CD4-positive, alpha-beta T cell treated with Interleukin-6 for 4 hours (primary cell): Measurements from ENCODE around the gene SIGLEC7.
A peak's percentile ranks its signal among the peaks of the same experiment; 100 is the strongest.

Experiments
- DNase-seq: peaks from one replicate; pipeline ENCODE4 v3.0.0-alpha.2; 2020; ENCODE audit warnings: mixed read lengths

The SIGLEC7 gene

DNA sequence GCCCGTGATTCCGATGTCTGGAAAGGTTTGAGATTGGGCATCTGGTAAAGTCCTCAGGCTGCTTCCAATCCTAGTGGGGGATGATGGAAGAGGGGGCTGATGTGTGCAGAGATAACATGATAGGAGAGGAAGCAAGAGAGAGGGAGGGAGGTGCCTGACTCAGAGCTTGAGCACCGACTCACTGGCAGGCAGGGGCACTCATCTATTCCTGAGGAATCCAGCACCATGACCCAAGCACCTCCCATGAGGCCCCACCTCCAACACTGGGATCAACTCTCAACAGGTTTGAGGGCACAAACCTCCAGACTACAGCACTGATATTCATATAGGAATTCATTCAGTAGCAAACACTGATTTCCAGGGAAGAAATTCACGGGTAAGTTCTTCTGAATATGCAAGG is 23.0 kb upstream of the SIGLEC7 start:
- DNase-seq, result no peak

DNA sequence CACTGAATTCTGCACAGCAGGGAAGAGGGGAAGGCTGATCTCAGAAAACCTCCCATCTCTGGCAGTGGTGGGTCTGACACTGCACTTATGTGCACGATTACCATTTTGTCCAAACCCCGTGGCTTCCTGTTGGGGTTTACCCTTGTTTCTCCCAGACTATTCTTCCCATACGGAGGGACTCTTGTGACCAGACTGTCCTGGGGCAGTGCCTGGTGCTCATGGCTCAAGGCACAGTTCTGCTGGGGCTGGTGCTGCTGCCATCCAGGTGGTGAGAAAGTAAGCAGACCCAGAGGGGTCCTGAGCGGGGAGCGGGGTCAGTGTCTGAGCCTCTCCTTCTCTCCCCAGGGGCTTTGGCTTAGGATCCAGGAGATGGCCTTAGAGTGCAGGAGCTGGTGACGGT is 22.5 kb upstream of the SIGLEC7 start:
- no peak for DNase-seq

DNA sequence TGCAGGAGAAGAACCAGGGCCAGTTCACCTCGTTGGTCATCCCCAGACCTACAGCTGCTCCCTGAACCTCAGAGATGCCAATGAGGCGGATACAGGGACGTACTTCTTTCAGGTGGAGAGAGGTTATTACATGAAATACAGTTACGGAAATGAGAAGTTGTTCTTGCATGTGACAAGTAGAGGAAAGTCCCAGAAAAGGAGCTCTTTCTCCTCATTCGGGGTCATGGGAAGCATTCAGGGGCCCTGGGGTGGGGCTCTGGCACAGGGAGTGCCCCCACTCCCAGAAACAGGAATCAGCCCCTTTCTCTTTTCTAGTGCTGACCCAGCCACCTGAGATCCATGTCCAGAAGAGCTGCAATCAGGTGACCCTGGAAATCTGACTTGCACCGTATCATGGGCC is 21.9 kb upstream of the SIGLEC7 start:
- DNase-seq, result no peak

DNA sequence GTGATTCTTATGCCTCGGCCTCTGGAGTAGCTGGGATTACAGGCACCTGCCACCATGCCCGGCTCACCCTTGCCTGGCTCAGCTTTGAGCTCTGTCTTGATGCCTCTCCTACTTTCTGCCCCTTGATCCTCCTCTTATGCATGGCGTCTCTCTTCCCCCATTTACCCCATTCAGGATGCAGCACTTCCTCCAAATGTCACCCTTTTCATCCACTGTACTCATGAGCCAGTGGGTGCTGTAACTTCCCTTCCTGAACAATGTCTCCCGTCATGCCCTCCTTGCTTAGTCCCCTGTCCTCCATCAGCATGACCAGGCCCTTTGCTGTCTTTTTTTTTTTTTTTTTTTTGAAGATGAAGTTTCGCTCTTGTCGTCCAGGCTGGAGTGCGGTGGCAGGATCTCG is 20.8 kb upstream of the SIGLEC7 start:
- no peak for DNase-seq

DNA sequence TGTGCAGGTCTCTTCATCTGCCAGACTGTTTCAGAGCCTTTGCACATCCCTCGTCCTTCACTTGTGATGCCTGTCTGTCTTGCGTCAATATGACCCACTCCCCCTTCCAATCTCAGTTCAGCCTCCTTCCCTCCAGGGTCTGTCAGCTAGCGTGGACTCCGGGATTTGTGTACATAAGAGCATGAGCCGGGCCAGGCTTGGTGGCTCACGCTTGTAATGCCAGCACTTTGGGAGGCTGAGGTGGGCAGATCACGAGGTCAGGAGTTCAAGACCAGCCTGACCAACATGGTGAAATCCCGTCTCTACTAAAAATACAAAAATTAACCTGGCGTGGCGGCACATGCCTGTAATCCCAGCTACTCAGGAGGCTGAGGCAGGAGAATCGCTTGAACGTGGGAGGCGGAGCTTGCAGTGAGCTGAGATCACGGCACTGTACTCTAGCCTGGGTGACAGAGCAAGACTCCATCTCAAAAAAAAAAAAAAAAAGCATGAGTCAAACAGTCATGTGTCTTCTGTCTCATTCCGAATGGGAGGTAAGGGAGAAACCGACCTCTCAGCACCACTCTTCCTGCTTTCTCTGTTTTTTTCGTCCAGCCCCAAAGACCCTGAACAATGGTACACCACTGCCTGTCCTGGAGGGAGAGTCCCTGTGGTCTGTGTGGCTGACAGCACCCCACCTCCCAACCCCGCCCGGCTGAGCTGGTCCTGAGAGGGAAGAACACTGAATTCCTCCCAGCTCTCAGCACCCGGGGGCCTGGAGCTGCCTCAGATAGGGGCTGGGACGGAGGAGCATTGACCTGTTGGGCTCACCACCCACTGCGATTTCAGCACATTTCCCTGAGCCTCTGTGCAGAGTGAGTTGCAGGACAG is 19.8 kb upstream of the SIGLEC7 start:
- no peak for DNase-seq

DNA sequence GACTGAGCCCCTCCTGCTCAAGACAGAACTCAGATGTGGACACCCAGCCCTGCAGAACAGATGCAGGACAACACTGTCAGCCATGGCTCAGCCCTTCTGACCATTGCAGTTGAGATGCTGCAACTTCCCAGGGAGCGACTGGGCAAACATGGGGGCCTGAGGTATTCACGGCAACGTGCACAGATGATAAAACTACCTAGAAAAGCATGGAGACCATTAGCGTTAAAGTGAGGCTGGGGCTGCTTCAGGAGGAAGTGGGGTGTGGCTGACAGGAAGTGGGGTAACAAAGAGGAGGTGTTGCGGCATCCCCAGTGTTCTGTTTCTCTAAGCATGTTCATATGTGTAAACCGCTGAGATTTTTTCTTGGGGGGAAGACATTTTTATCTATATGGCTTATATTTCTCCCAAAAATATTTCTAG is 18.7 kb upstream of the SIGLEC7 start:
- DNase-seq, result peak; percentile 69

DNA sequence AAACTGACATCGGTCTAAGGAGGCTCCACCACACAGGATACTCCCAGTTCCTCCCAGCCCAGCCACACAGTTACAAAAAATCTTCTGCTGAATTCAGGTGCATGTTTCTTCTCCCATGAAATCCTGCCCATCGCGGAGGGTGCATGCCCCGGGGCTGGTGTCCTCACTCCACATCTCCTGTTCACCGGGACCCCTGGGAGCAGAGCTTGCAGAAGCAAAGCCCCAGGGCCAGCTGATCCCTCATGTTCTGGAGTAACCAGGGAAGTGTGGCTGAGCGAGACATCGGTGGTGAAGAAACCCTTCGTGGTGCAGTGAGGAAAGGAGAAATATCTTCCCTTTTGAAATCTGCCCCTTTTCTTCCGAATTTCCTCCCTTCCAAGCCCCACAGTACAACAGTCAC is 18.3 kb upstream of the SIGLEC7 start:
- DNase-seq, result no peak

DNA sequence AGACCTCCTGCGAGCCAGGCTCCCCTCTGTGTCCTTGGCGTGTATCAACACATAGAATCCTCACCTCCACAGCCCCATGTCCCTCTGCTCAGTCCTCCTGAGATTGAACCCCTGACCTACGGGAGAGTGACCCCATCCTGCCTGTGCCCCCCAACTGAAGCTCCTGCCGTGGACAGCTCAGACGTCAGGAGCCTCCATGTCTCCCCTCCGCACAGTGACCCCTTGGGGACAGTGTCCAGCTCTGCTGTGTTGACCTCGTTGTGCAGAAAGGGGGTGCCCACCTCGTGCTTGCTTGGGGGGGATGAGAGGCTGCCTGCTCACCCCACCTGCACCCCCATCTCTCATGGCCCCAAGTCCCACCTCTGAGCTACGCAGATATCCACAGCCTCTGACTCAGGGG is 17.9 kb upstream of the SIGLEC7 start:
- no peak for DNase-seq

DNA sequence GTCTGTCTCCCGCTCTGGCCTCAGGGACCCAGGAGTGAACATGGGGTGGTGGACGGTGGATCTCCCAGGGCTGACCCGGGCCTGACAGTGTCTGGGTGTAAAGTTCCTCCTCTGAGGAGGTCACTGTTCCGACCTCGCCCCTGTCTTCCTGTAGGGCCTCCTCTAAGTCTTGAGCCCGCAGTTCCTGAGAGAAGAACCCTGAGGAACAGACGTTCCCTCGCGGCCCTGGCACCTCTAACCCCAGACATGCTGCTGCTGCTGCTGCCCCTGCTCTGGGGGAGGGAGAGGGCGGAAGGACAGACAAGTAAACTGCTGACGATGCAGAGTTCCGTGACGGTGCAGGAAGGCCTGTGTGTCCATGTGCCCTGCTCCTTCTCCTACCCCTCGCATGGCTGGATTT is 17.4 kb upstream of the SIGLEC7 start, which contains the start of gene SIGLEC9:
TSS of gene SIGLEC9 (plus strand) at position 178 of the 400 bp plus-strand sequence. CDS start at position 247, 69 bp downstream.
- DNase-seq, result no peak

DNA sequence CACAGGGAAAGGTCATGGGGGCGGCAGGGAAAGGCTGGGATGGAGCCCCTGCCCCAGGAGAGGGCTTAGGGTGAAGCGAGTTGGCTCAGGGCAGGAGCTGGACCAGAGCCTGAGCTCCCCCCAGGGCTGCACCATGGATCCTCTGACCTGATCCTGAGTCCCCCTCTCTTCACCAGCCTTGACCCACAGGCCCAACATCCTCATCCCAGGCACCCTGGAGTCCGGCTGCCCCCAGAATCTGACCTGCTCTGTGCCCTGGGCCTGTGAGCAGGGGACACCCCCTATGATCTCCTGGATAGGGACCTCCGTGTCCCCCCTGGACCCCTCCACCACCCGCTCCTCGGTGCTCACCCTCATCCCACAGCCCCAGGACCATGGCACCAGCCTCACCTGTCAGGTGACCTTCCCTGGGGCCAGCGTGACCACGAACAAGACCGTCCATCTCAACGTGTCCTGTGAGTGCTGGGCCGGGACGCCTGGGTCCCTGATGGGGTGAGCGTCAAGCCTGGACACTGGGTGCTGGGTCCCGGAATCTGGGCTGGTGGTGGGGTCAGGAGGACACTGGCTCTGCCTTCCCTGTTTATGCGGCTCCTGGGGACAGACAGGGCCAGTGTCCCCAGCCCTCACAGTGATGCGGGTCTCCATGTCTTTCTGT is 16.6 kb upstream of the SIGLEC7 start:
- DNase-seq, result no peak

DNA sequence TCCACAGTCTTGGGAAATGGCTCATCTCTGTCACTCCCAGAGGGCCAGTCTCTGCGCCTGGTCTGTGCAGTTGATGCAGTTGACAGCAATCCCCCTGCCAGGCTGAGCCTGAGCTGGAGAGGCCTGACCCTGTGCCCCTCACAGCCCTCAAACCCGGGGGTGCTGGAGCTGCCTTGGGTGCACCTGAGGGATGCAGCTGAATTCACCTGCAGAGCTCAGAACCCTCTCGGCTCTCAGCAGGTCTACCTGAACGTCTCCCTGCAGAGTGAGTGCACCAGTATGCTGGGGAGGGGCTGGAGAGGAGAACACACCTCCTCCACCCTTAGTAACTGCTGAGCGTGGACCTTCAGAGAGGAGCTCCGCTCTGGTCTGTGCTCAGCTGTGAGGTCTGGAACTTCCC is 15.1 kb upstream of the SIGLEC7 start:
- no peak for DNase-seq

DNA sequence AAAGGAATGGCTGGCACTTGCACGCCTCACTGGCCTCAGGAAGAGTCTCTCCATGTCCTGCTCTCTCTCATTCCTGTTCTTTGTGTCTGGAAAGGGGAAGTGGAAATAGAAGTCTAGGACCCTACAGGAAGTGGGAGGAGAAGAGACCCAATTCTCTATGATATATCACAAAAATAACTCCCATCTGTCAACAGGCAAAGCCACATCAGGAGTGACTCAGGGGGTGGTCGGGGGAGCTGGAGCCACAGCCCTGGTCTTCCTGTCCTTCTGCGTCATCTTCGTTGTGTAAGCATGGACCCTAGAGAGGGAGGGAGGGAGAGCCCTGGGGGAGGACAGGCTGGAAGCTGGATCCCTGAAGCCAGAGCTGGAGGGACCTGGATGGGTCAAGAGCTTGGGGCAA is 14.3 kb upstream of the SIGLEC7 start:
- peak; percentile 44 for DNase-seq

DNA sequence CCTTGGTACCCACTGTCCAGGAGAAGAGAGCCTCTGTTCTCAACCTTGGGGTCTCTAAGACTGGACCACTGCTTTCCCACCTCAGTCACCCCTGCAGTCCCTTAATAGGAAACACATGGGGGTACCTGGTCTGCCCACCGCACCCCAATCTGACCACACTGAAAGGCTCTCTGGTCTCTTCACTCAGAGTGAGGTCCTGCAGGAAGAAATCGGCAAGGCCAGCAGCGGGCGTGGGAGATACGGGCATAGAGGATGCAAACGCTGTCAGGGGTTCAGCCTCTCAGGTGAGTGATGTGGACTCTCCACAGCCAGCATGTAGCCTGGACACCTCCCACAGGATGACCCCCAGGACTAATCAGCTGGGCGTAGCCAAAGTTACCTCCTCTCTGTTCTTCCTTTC is 13.9 kb upstream of the SIGLEC7 start:
- DNase-seq, result no peak

DNA sequence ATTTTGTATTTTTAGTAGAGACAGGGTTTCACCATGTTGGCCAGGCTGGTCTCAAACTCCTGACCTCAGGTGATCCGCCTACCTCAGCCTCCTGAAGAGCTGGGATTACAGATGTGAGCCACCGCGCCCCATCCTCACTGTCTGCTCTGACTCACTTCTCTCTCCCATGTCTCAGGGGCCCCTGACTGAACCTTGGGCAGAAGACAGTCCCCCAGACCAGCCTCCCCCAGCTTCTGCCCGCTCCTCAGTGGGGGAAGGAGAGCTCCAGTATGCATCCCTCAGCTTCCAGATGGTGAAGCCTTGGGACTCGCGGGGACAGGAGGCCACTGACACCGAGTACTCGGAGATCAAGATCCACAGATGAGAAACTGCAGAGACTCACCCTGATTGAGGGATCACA is 12.4 kb upstream of the SIGLEC7 start:
- no peak for DNase-seq

DNA sequence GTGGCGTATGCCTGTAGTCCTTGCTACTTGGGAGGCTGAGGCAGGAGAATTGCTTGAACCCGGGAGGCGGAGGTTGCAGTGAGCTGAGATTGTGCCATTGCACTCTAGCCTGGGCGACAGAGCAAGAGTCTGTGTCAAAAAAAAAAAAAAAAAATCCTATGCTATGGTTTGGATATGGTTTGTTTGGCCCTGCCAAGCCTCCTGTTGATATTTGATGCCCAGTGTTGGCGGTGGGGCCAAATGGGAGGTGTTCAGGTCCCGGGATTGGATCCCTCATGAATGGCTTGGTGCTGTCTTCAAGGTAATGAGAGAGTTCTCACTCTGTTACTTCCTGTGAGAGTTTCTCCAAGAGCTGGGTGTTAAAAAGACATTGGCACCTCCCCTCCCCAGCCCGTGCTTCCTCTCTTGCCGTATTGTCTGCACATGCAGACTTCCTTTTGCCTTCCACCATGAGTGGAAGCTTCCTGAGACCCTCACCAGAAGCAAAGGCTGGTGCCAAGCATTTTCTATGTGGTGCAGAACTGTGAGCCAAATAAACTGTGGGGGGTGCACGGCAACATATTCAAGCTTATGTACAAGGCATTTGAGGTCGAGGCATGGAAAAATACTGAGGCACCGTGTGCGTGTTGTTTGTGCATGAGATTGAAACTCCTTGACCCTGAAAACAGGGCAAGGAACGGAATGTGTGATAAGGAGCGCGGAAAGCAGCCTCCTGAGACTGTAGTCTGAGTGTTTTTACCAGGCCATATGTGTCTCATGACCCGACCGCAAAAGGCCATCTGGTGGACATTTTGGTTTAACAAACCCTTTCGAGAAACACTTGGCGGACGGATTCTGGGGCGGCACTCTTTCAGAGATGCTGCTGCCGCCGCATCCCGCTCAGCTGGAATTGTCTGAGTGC is 10.1 kb upstream of the SIGLEC7 start:
- DNase-seq, result peak; percentile 71

DNA sequence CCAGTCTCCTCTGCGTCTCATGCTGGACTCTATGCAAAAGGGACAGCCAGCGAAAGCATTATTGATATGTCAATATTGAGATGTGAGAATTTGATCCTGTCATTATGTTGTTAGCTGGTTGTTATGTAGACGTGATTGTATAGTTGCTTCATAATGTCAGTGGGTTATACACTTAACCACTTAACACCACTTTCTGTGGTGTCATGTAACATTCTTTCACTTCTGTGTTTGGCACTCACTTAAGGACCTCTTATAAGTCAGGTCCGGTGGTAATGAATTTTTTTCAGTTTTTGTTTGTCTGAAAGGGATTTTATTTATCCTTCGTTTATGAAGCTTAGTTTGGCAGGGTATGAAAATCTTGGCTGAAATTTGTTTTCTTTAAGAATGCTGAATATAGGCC is 7.1 kb upstream of the SIGLEC7 start:
- no peak for DNase-seq

DNA sequence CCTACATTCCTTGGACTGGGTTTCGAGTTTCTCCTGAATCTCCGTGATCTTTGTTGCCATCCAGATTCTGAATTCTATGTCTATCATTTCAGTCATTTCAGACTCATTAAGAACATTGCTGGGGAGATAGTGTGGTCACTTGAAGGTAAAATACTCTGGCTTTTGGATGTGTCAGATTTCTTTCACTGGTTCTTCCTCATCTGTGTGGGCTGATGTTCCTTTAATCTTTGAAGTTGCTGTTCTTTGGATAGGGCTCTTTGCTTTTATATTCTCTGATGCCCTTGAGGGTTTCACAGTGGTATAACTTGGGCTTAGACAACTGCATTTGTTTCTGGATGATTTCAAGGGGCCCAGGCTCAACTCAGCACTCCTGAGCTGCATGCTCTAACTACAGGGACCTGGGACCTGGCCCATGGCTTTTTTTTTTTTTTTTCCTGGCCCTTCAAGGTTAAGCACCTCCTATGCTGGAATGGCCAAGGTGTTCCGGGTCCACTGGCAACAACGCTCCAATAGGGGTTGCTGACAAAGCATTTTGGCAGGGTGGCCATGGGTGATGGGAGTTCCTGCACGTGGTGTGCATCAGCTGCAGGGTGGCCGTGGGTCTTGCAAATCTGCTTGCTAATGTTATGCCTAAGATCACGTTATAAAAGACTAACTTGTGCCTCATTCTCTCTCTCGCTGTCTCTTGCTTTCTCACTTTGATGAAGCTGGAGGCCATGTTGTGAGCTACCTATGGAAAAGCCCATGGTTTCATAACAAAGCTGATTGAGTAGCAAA is 5.9 kb upstream of the SIGLEC7 start:
- DNase-seq, result no peak

DNA sequence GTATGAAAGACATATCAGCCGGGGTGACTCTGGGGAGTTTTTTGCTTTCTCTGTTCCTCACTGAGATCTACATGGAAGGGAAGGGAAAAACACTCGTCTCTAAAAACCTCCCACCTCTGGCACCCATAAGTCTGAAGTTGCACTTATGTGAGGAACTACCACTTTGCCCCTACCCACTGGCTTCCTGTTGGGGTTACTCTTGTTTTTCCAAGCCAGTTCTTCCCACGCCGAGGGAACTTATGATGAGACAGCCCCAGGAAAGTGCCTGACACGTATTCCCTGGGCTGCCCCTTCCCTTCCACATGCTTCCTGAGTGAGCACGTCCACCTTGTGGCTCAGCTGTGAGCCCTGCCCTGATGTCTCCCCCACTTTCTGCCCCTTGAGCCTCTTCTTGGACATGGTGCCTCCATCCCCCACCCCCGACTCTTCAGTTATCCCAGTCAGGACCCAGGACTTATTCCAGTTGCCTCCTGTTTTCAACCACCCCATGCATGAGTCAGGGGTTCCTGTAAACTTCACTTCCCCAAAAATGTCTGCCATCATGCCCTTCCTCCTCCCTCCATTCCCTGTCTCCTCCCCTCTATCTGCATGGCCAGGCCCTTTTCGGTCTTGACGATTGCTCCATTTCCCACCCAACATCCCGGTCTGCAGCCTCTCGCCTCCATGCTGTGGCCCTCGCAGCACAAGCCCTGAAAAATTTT is 5.1 kb upstream of the SIGLEC7 start:
- DNase-seq, result peak; percentile 34

DNA sequence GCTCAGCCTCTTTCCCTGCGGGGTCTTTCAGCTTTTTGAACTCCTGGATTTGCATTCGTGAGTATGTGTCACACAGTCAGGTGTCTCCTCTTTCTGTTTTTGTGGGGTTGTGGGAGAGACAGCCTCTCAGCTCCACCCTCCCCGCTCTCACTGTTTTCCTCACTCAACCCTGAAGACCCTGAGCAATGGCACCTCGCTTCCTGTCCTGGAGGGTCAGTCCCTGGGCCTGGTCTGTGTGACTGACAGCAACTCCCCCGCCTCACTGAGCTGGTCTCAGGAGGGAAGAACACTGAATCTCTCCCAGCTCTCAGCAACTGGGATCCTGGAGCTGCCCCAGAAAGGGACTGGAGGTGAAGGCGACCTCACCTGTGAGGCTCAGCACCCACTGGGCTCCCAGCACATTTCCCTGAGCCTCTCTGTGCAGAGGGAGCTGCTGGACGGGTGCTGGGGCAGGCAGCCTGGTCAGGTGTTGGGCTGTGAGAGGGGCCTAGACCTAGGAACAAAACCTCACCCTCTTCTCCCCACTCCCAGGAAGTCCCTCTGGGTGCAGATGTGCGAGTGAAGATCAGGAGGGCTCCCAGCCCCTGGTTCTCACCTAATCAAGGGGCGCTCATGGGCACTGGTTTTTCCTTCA is 4.2 kb upstream of the SIGLEC7 start:
- no peak for DNase-seq

DNA sequence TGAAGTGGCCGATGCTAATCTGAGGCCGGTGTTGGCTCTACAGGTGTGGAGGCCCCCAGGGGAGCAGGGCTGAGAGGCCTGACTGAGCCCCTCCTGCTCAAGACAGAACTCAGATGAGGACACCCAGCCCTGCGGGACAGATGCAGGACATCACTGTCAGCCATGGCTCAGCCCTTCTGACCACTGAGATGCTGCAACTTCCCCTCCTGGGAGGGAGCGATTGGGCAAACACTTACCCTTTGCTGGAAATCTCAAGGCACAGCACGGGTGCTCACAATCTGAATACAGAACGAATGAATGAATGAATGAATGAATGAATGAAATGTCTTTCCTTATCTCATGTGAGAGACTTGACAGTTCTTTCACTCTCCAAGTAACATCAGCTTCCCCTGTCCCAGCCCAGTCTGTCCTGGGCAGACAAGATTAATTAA is 3.5 kb upstream of the SIGLEC7 start:
- DNase-seq, result no peak

DNA sequence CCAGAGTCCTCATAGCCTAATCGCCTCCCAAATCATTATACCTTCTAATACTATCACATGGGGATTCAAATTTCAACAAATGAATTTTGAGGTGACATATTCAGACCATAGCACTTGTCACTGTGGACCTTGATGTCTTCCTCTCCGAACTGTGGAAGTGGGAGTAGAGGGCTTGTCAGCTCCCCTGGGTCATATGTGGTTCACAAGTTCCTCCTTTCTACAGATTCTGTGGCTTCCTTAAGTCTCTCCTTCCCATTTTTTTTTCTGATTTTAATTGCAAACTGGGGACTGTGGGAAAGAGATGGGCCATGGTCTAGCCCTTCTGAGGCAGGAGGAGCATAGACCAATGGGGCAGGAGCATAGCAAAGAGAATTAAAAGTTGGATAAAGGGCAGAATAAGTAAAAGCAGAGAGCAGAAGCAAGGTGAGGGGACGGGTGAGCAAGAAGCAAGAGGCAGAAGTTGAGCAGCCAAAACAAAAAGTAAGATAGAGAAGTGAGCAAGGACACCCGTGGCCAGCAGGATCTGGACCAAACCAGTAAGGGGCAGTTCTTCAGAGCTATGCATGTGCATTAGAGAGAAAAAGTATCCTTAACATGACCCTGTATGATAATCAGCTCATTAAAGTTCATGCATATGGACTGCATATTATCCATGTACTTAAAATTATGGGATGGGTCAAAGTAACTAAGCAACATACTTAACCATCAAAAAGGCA is 2.6 kb upstream of the SIGLEC7 start:
- no peak for DNase-seq
